Kidney (tissue), 14 donors: ENCODE measurements around the gene PTGES. TPM values are rescaled to one million over a fixed set of nuclear protein-coding genes. Genes with fewer than 3 reads are reported as not detected.

ENCODE experiments used
- DNase-seq, 5 donors: peaks; one replicate each; pipeline ENCODE4 v3.0.0-alpha.2; 2013 to 2020
- FAIRE-seq: peaks from 2 replicates; lab custom pipeline; 2012; peaks lifted over from hg19 to GRCh38; lab: Jason Lieb, UNC
- H3K27ac ChIP-seq, 2 donors: one replicate each; pipeline ENCODE4 v1.7.0; 2013; ENCODE audit warnings: low read depth in 2 of 2, low read length in 2 of 2, inconsistent platforms in 1 of 2
- H3K27me3 ChIP-seq: one replicate; pipeline ENCODE4 v1.7.1; 2013; ENCODE audit warnings: low read length, inconsistent platforms; ENCODE audit not compliant: control insufficient read depth, insufficient read depth
- H3K36me3 ChIP-seq, 3 donors: one replicate each; pipeline versions ENCODE4 v1.7.0 to v1.7.1; 2013; ENCODE audit warnings: low read length in 3 of 3, control low read depth in 1 of 3, inconsistent platforms in 1 of 3; ENCODE audit not compliant: insufficient read depth in 3 of 3, control insufficient read depth in 2 of 3
- H3K4me1 ChIP-seq, 3 donors: one replicate each; pipeline versions ENCODE4 v1.7.0 to v1.7.1; 2013; ENCODE audit warnings: low read length in 3 of 3, inconsistent platforms in 1 of 3, low read depth in 1 of 3; ENCODE audit not compliant: control insufficient read depth in 2 of 3, insufficient read depth in 2 of 3
- H3K4me3 ChIP-seq, 3 donors: one replicate each; pipeline versions ENCODE4 v1.7.0 to v1.8.1; 2013; ENCODE audit warnings: low read length in 3 of 3, control low read depth in 1 of 3, inconsistent platforms in 1 of 3
- H3K9ac ChIP-seq, 3 donors: one replicate each; pipeline versions ENCODE4 v1.7.0 to v1.7.1; 2013; ENCODE audit warnings: low read length in 3 of 3, control low read depth in 1 of 3, inconsistent platforms in 1 of 3
- H3K9me3 ChIP-seq, 3 donors: one replicate each; pipeline versions ENCODE4 v1.7.0 to v1.7.1; 2013; ENCODE audit warnings: low read length in 3 of 3, control low read depth in 1 of 3, inconsistent platforms in 1 of 3; ENCODE audit not compliant: control insufficient read depth in 2 of 3, insufficient read depth in 1 of 3
- CTCF ChIP-seq: IDR thresholded peaks from 3 replicates; pipeline ENCODE4 v1.5.1; 2012; ENCODE audit warnings: mild to moderate bottlenecking, moderate library complexity, borderline replicate concordance; ENCODE audit not compliant: insufficient read depth; ENCODE audit errors: extremely low read depth
- intact Hi-C: fragments of 100-400 bp; cut with DNase I; formaldehyde crosslinking; loops from one replicate; pipeline ENCODE4 v1.11.1; 2022
- polyA plus RNA-seq: library from polyadenylated mRNA; stranded (reverse); fragments of 350-450 nt; fragmentation: Illumina TruSeq; extraction: RNeasy Lipid Tissue Mini Kit (QIAGEN cat#74804); gene quantifications from one replicate; pipeline ENCODE4 v1.2.3, GENCODE V29; 2014; ENCODE audit warnings: low read depth, low replicate concordance; ENCODE audit not compliant: insufficient read depth
- total RNA-seq: library from RNA; stranded (reverse); fragmentation: NEBNext Ultra II Directional; extraction: Animal tissue kit (Norgen Biotek cat#: 25700); gene quantifications from one replicate; pipeline ENCODE4 v1.2.1, GENCODE V29; 2021
- donor health status: control.
- donor health status: control.
- donor health status: control.
- donor health status: control.
- donor health status: control.
- donor health status: DM: yes; HTN: yes; CAD: no.
- donor health status: Normal renal cell carcinoma (clear cell type).

The PTGES gene
- total and polyA plus RNA-seq, 2 donors from 2014 or later, result 8.1 to 8.9 TPM

GRCh38 chr9:129696944-129697655 lies 55.7 kb downstream of the PTGES start:
- Histone ChIP-seq H3K36me3 (no peaks in the 10 kb centered on the region), H3K9me3 (no peaks in the 10 kb centered on the region), H3K4me1 (no peaks in the 10 kb centered on the region), H3K27ac (no peak overlapping the region), H3K4me3 (no peak overlapping the region), H3K9ac (no peak overlapping the region), H3K27me3 (peaks cover 2% of the 10 kb centered on the region)
- DNase-seq (peak; percentile 45 to 81 (median 68)), FAIRE-seq (no peak)
- TF ChIP-seq CTCF, result no peak
- intact Hi-C loops, result no loop called here

DNA sequence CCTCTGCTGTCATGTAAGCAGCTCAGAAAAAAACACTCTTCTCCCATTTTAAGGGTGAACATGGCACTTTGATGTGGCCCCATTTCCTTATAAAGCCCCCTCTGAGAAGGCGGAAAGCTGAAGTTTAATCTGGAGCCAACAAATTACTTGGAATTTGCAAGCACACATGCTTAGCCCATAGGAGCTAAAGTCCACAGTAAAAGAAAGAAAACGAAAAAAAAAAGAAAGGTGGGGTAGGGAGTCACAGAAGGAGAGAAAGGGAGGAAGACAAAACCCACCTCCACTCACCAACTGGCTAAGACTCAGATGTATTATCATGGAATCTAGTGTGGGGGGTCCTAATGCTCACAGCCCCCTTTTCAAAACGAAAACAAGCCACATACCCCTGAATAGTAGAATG lies 57.0 kb downstream of the PTGES start:
- H3K9me3 ChIP-seq, result no peaks in the 10 kb centered on the region
- DNase-seq (no peak), FAIRE-seq (no peak)
- no peak overlapping the region for H3K27ac ChIP-seq
- intact Hi-C loops, result no loop called here
- TF ChIP-seq CTCF, result no peak
- H3K4me1 ChIP-seq, result no peaks in the 10 kb centered on the region
- peaks cover 2% of the 10 kb centered on the region for H3K27me3 ChIP-seq
- H3K4me3 ChIP-seq, result no peak overlapping the region
- H3K36me3 ChIP-seq, result no peaks in the 10 kb centered on the region
- no peak overlapping the region for H3K9ac ChIP-seq

- intact Hi-C loops, result no loop called here
- TF ChIP-seq CTCF, result no peak
- Histone ChIP-seq H3K27me3 (peaks cover 2% of the 10 kb centered on the region), H3K9ac (no peak overlapping the region), H3K27ac (no peak overlapping the region), H3K9me3 (no peaks in the 10 kb centered on the region), H3K4me3 (no peak overlapping the region), H3K4me1 (no peaks in the 10 kb centered on the region), H3K36me3 (no peaks in the 10 kb centered on the region)
- FAIRE-seq, result no peak
- no peak for DNase-seq
Observed at GRCh38 chr9:129694243-129694646, 58.6 kb downstream of the PTGES start.
